ENCODE measurements around the gene CBFA2T3.

The CBFA2T3 gene

DNA sequence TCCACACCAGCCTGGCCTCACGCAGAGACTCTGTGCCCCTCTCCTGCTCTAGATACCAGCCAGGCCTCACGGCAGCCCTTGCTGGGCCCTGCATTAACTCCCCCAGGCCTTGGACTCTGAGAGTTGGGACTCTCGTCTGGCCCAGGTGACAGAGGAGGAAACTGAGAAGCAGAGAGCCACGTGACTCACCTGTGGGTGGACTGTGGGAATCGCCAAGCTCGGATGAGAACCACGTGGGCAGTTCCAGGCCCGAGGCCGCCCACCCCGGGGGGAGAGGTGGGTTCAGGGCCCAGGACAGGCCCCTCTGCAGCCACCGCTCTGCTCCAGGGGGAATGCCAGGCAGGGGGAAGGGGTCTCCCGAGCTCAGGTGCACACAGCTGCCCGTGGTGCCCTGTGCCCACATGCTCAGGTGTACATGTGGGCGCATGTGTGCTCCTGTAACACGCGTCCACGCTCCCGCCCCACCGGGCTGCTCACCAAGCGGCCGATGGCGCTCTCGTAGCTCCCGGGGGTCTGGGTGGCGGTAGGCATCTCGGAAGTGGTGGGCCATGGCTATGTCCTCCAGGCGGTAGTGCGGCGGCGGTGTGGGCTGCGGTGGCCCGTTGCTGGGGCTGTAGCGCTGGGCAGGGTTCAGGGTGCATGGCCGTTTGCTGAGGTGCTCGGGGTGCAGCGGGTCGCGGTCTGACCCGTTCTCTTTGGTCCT is 92.3 kb downstream of the CBFA2T3 start:
- DNase-seq, result no peak

DNA sequence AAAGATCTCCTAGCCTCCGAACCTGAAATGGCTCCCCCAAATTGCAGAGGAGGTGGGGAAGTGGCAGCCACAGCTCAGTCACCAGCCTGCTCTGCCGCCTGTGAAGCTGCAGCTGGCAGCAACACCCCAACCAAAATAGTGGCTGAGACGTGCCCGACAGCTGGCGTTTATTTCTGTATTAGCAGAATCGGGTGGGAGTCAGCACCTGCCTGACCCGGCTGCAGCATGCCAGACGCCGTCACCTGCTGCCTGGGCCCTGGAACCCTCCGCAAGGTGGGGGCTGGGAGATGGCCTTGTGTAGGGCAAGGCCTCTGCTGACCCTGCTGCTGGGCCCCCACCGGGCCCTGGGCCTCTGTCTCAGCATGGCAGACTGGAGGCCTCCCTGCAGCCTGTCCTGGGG is 93.1 kb downstream of the CBFA2T3 start:
- DNase-seq, result no peak

DNA sequence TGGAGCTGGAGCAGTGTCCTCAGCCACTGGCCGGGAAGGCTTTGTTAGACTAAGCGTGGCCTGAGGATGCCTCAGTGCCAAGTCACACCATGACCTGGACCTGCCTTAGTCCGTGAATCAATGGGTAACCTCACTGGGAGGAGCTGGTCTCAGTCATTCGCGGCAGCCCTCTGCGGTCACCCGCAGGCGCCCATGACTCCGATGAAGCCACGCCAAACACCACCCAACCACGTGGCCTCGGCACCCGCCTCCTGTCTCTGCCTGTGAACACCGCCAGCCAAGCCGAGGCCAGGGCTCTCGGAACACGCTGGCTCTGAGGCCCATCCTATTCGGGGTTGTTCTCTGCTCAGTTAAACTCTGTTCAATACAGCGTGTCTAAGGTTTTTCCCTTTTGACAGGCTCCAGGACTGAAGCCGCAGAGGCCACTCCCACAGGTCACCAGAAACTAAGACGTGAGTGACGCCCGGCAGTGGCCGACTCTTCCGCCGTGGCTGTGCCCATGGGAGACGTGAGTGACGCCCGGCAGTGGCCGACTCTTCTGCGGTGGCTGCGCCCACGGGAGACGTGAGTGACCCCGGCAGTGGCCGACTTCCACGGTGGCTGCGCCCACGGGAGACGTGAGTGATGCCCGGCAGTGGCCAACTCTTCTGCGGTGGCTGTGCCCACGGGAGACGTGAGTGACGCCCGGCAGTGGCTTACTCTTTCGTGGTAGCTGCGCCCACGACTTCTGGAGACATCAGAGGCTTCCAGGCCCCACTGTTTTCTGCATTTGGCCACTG is 93.7 kb downstream of the CBFA2T3 start:
- no peak for DNase-seq

DNA sequence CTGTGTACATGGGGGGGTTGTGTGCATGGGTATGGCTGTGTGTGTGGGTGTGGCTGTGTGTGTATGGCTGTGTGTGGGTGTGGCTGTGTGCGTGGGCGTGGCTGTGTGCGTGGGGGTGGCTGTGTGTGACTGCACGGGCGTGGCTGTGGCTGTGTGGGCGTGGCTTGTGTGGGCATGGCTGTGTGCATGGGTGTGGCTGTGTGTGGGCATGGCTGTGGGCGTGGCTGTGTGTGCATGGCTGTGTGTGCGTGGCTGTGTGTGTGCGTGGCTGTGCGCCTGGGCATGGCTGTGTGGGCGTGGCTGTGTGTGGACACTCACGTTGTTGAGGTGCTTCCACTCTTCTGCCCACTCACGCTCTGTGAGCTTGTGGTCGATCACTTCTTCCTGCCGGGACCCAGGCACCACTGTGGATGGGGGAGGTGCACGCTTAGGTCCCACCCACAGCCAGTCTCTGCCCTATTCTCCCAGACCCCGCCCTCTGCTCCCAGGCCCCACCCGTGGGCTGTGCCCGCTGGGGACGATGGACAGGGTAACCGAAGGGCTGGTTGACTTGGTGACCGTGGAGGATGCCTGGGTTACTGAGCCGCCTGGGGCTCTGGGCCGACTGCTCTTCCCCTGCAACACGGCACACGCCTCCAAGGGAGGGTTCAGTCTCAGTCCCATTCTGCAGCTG is 94.5 kb downstream of the CBFA2T3 start:
- DNase-seq, result no peak

DNA sequence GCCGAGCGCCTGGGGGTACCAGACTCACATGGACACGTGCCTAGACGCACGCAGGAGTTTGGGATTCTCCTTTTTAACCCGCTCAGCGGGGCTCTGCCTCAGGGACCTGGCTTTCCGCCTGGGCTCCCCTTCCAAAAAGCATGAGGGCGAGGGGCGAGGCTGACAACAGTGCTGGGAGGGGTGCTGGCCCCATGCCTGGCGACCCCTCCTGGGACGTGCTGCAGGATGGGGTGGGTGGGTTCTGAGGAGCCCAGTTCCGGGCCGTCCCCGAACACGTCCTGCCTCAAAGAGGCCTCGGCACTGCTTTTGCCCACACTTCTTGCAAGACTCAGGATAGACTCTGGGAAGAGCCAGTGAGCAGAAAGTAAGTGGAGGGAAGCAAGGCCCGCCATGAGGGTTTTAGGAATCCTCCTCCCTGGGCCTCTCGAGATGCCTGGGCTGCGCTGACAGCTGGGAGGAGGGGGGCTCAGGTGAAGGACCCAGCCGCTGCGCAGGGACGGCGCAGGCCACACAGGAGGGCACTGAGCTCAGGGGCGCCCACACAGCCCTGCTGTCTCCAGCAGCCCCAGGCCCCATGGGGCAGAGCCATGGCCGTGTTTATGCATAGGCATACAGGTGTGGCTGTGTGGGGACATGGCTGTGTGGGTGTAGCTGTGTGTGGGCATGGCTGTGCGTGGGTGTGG is 95.2 kb downstream of the CBFA2T3 start:
- DNase-seq, result no peak

DNA sequence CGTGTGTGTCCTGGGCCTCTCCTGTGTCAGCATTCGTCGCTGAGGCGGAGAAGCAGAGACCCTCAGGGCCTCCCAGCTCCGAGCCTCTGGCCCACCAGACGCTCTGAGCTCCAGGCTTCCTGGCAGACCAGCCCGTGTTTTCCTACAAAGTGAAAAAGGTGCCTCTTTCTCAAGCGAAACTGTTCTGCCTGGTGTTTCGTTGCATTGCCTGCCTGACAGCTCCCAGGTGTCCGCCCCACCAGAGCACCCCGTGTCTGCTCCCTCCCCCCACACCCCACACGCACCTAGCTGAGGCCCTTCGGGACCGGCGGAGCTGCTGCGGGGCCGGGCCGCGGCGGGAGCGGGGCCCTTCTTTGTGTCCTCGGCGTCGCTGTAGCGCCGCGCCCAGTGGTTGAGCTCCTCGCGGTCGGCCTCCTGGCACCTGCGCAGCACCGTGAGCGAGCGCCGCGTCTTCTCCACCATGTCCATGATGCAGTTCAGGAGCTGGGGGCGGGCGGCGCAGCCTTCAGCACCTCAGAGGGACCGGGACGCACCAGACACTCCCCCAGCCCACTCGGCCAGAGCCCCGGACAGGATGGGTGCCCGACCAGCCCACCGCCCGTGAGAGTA is 95.9 kb downstream of the CBFA2T3 start:
- no peak for DNase-seq

DNA sequence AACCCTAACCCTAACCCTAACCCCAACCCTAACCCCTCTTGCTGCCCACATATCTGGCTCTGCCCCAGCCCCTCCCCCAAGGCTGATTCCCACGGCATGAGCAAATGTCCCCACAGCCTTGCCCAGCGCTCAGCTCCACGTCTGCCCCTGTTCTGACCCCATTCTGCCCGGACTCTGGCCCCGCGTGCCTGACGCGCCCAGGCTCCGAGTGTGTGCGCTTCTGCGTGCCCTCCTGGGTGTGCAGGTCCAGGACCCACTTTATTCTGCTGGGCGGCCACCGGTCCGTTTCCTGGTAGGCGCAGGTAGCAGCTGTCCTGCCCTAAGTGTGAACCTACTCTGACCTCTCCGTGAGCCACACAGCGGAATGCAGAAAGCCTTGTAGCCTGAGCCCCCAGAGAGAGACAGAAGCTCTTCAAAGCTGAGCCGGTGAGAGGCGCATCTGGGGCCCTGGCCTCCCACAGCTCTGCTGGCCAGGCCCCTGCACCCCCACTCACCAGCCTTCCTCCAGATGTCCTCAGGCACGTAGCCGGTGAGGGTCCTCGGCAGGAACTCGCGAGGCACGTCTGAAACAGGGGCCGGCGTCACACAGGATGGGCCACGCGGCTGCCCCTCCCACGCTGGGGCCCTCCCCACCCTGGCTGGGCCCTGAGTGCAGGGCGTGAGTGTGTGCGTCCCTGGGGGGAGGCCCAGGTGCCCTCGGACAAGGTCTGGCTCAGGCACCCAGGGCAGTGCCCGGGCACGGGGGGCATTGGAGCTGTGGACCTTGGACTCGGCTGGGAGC is 96.6 kb downstream of the CBFA2T3 start:
- no peak for DNase-seq

DNA sequence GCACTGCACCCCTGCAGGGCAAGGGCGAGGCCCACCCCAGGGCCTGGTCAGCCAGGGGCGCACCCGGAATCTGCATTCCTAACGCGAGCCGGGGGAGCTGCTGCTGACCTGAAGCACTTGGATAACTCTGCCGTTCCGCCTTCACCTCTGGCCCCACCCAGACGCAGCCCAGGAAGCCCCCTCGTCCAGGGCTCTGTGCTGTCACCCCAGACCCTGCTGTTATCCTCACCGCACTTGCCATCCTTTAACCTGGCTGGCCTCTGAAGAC is 97.3 kb downstream of the CBFA2T3 start:
- no peak for DNase-seq

DNA sequence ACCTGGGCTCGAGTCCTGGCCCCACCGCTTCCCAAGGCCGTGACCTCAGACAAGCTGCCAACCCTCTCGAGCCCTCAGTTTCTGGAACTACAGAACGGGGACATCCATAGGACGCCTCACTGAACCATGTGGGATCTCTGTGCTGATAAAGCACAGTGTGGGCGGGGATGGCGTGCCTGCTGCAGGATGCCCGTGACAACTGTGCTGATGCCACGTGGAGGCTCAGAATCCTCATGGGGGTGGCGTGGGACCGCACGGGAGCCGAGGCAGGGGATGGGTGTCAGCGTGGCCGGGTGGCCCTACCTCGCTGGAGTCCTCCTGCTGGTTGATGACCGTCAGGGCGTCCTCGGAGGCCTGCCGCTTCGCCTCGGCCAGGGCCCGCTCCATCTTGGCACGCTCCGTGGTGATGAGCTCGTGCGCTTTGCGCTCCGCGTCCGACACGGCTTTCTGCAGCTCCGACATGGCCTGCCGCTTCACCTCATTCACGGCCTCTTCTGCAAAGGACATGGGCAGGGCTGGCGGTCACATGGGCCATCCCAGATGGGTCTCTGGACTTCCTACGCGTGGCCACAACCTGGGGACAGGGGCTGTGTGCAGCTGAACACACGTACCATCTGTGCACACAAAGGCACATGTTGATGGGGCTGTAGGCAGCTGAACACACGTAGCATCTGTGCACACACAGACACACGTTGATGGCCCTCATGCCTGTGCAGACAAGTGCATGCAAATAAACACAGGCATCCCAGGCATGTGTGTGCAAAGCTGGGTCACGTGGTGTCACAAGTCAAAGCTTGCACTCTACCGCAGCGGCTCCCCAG is 97.8 kb downstream of the CBFA2T3 start:
- DNase-seq, result no peak

DNA sequence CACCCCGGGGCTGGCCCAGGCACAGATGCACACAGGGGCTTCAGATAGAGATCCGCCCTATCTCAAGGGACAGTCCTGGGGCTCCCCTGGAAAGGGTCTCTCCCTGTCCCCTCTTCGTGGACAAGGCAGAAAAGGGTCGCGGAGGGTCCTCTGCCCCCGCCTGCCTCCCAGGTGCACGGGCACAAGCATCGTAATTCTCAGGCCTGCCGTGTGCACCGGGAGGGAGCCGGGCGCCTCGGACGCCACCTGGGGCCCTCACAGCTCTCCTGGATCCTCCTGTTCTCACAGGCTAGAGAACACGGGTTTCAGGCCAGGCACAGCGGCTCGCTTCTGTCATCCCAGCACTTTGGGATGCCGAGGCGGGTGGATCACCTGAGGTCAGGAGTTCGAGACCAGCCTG is 98.7 kb downstream of the CBFA2T3 start:
- DNase-seq, result no peak

DNA sequence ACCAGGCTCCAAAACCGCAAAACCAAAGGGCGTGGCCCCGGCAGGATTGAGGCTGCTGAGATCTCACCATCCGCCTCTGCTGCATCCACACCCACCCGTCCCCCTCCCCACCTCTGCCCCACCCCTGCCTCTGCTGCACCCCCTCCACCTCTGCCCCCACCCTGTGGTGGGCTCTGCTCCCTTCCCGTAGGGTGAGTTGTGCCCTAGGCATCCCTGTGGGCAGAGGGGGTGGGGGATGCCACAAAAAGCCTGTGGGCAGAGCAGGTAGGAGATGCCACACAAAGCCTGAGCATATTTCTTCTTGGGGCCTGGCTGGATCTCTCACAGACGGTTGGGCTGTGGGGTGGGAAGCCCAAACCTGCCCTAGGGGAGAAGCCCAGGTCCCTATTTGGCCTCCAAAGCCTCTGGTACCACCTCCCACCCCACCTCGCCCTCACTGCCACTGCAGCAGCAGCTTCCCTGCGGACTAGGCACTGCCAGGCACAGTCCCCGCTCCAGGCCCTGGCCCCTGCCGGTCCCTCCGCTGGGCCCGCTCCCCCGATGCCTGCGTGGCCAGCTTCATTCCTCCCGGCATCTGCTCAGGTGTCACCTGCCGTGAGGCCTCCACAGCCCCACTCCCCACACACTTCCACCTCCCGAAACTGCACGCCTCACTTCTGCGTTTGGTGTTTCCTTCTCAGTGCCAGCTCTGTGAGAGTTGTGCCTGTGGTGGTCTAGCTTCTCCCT is 99.3 kb downstream of the CBFA2T3 start:
- DNase-seq, result no peak

DNA sequence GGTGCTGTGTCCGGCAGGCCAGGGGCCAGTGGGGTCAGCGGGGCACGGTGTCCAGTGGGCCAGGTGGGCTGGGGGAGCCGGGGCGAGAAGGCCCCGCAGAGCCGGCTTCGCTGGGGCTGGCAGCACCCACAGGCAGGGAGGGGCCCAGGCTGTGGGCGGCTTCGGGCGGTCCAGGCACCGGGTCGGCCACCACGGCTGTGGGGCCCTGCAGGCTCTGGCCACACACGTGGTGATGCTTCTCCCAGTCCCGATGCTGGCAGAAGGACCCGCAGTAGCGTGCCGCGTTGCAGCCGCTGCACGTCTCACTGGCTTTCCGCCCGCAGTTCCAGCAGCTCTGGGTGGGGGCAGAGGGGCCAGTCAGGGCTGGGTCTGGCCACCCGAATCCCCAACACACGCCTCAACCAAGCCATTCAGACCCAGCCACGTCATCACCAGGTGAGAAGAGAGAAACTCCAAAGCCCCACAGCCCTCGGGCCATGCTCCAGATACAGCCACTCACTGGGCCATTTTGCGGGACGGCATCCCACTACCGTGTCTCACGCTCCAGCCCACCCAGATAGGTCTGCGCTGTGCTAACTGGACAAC is 100.0 kb downstream of the CBFA2T3 start:
- DNase-seq, result no peak

DNA sequence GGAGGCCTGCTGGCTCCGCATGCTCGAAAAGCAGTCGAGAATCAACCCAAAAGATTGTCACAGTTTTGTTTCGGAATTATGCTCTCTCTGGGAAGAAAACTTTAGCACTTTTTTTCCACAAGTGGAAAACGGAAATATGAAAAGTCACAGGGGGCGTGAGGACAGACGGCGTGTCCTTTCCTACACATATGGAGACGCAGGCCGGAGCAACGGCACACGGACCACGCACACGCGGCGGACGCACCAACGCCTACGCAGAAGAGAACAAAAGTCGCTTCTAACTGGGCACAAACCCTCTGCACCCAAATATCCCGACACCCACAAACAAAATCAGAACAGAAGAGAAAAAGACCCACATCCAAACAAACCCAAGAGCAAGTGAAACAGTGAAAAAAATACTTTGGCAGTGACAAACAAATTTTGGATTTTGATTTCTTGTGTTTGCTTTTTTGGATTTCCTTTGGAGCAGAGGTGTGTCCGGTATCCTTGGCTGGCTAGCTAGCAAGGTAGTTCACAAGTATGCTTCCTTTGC is 101.2 kb downstream of the CBFA2T3 start:
- DNase-seq, result no peak

DNA sequence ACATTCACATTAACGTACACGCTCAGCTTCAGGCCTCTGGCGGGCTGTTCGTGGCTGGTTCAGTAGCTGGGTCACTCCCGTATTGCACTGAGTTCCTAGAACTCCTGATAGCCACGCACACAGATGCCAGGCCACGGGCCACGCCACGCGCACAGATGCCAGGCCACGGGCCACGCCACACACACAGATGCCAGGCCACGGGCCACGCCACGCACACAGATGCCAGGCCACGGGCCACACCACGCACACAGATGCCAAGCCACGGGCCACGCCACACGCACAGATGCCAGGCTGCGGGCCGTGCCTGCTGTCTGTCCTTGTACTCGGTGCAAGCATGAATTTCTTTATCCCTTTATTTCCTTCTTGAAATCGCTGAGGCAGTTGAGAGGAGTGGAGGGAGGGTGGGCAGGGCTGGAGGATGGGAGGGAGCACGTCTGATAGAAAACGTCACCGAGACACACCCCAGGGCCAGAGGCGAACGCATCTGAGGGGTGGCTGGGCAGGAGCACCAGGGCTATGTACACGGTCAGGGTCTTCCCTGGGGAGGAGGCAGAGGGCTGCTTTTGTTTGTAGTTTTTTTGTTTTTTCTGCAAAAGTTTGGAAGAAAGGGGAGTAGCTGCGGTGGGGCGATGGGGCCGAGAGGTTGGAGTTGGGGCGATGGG is 101.9 kb downstream of the CBFA2T3 start:
- DNase-seq, result no peak

DNA sequence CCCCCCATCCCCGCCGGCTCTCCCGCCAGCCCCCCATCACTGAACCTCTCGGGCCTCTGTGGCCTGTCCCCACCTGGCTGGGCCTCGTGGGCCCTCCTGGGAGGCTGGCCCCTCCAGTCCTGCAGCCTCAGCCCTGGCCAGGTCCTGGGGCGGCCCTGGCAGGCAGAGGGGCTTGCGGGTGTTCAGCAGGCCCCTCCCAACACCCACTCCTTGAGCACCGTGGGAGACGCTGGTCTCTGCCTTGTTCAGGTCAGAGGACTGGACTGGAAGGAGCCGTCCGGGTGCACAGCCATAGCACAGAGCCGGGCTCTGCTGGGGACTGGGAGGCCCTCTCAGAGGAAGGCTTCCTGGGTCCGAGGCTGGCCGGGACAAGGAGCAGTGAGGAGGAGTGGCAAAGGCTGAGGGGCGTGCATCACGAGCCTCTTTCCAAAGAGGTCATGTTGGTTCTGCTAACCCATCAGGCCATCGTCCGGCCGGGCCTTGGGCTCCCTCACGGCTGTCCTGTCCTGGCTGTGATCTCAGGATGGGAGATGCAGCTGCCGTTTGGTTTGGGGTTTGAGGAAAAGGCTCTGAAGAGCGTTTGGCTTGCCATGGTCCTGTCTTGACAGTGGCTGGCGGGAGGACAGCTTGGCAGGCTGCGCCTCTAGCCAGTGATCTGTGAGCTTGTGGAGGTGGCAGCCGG is 104.2 kb downstream of the CBFA2T3 start:
- no peak for DNase-seq

DNA sequence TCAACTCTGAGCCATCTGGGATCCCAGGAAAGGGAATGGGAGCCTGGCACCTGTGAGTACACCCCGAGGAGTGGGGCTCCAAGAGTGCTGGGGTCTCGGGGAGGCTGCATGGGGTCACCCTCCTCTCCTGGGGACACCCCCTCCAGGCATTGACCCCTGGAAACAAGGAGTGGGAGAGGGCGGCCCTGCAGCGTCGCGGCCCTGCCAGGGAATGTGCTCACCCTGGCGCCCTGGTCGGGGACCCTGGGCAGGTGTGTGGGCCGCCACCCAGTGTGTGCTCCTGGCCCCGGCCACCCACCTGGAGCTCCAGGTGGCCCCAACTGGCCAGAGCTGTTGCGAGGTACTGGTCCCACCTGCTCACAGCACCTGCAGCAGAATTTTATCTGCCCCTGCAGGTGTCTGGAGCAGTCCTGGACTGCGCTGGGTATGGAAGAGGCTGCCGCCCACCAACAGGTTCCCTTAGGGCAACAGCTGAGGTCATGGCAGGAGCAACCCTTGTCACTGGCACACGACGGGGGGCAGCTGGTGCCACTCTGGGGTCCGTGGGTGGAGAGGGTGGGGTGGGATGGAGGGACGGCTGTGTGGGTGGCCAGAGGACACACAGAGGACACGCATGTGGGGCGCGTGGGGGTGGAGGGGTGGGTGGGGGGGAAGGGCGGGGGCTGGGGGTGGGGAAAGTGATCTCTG is 105.1 kb downstream of the CBFA2T3 start:
- no peak for DNase-seq

DNA sequence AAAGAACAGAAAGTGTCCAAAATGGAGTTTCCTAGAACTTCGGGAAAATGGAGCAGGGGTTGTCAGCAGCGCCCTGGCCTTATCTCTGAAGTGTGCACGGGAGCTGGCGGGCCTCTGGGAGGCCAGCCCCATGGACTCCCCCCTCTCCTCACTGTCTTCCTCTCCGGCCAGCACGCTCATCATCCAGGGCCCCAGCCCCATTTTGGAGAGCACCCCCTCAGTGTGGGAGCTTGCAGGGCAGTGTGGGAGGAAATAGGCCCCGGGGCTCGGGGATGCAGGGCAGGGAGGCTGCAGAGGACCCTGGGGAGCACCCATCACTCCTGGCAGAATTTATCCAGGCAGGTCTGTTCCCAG is 105.7 kb downstream of the CBFA2T3 start:
- no peak for DNase-seq

DNA sequence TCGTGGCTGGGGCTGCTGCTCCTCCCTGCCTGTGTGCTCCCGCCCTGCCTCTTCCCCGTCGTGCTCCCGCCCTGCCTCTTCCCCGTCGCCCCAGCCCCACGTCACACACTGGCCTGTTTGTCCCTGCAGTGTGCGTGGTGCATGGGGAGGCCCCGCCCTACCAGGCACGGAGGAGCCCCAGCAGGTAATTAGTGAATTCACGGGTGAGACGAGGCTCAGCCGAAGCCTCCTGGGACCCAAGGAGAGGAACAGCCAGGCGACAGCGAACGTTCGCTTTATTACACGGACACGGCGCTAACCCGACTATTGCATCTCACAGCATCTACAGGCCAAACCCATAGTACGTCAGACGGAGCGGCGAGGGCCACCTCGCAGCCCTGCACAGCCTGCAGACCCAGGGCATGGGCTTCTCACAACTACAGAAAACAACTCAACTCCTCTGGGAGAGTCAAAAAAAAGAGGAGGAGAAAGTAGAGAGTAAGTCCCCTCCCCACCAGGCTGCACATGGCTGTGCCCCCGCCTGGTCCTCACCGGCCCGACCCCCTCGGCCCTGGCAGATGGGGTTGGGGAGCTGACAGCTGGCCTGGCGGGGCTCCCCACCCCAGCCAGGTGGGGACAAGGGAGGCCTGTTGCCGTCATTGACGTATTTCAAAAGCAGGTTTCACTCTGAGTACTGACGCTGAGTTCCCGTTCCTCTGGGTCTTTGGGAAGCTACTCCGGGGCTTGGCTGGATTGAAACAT is 106.2 kb downstream of the CBFA2T3 start:
- DNase-seq, result no peak
